Ureter (tissue), 1 donor: ENCODE results near the gene ATF7. TPM values are rescaled to one million over a fixed set of nuclear protein-coding genes. Genes with fewer than 3 reads are reported as not detected.

Experiments
- DNase-seq: peaks from one replicate; pipeline ENCODE4 v3.0.0-alpha.2; 2020; ENCODE audit warnings: low spot score
- total RNA-seq: library from RNA; stranded (reverse); gene quantifications from one replicate; pipeline ENCODE4 v1.2.4, GENCODE V29; 2023
- donor health status: DM: yes; HTN: yes; CAD: no.

The ATF7 gene
- total RNA-seq, 1 donor from 2014 or later, result 58.3 TPM

GRCh38 chr12:53500142-53500775 lies 125.9 kb downstream of the ATF7 start:
- DNase-seq, result peak; percentile 81

DNA sequence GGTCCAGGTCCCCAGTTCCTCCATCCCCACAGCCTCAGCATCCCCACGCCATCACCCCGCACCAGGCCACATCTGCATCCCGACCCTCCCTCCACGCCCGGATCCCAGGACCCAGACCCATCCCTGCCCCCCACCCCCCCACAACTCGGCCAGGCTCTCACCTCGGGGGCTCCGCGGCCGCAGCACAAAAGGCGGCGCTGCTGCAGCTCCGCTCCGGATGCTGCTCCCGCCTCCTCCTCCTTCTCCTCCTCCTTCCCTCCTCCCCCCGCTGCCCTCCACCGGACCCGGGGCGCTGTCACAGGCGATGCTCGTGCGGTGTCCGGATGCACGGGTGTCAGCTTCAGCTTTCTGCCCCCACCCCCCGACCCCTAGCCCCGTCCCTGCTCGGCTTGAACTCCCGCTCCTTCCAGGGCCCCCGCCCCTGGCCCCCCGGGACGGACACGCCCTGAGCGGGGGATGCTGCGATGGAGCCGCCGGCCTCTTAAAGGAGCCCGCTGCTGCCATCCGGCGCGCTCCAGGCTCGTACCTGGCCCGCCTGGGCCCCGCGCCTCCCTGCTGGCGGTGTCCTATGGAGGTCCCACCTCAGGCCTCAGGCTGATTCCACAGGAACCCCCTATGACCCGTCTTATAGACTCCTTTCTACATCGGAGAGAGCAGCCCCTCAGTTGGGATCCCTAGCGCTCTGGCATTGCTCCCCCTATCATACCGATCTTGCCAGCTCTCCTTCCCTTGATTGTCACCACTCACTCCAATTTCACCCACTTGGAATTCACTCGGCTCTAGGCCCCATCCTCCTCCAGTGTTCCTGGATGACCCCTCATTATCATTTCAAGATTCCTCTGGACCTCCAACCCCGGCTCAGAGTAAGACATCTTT lies 126.7 kb downstream of the ATF7 start, which contains the start of gene MAP3K12:
TSS of gene MAP3K12 (minus strand) at position 193 of the 876 bp plus-strand sequence. CDS start 12,067 bp downstream, outside the sequence.
- DNase-seq, result peak; percentile 84

DNA sequence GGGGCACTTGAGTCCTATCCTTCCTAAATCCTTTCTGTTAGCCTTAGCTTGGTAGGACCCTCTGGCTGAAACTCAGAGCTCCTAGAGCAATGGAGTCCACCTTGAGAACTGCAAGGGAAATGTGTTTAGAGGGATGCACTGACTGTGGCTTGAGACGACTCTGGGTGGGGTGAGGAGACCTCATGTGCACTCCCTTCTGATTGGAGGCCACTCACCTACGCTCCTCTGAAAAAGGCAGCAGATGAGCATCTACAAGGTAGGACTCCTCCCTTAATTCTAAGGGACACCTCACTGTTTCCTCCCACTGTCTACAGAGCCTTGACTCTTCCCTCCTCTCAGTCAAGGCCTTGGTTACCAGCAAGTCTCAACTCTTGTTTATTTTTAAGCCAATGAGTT lies 127.9 kb downstream of the ATF7 start:
- DNase-seq, result no peak

DNA sequence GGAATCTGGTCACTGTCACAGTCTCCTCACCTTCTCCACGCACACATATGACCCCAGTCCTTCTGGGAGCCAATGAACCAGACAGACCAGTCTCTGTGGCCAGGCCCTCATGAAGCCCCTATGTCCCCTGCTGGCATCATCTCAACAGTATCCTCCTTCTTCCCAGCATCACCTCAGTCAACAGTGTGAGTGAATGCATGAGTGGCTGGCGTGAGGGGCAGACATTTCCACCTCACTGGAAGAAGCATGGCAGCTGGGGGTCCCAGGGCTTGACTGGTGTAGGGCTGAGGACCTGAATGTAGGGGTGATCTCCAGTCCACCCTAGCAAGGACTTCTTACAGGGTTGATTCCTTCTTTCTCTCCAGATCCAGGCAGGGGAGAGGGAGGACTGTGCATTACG lies 128.7 kb downstream of the ATF7 start:
- DNase-seq, result no peak

DNA sequence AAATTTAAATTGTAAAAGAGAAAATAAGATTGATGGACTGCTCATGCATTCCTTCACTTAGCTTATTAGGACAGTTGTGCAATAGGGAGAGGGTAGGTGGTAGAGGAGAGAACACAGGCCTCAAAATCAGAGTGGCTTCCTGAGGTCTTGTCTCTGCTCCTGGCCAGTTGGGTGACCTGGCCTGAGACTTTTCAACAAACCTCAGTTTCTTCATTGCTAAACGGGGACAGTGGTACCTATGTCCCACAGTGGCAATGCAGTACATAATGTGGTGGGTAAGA lies 129.5 kb downstream of the ATF7 start:
- DNase-seq, result no peak

GRCh38 chr12:53495903-53496751 lies 130.1 kb downstream of the ATF7 start:
- DNase-seq, result no peak

DNA sequence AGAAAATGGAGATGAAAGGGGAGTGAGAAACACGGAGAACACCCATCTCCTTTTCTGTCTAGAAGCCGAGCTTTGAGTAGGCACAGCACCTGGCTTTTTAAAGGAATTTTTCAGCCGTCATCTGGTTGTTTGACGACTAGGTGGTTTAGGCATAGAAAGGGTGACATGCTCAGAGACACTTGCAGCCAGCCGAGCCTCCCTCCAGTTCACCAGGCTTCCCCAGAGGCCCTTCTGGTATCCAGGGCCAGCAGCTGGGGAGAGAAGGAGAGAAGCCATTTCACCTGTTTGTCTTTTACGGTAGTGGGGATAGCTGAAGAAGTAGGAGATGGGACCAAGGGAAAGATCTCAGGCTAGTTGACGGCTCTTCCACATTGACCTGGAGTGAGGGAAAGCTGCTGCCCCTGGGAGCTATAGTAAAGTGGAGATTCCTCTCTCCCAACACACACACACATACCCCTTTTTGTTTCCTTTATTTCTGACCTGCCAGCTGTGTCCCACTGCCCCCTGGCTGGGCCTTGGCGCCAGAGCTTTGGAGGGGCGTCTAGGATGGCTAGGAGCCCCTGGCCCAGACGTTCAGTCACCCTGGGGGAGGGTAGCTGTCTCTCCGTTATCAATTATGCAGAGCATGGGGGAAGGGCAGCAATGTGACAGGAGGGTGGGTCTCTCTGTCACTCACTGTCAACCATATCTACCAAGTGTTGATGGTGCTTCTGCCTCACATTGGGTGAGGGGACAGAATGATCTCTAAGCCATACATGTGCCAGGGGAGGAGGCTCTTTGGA lies 132.4 kb downstream of the ATF7 start:
- DNase-seq, result no peak

- peak; percentile 95 for DNase-seq
Observed at GRCh38 chr12:53492830-53493609, 133.2 kb downstream of the ATF7 start.

- no peak for DNase-seq
Observed at GRCh38 chr12:53492188-53492587, 134.0 kb downstream of the ATF7 start.

DNA sequence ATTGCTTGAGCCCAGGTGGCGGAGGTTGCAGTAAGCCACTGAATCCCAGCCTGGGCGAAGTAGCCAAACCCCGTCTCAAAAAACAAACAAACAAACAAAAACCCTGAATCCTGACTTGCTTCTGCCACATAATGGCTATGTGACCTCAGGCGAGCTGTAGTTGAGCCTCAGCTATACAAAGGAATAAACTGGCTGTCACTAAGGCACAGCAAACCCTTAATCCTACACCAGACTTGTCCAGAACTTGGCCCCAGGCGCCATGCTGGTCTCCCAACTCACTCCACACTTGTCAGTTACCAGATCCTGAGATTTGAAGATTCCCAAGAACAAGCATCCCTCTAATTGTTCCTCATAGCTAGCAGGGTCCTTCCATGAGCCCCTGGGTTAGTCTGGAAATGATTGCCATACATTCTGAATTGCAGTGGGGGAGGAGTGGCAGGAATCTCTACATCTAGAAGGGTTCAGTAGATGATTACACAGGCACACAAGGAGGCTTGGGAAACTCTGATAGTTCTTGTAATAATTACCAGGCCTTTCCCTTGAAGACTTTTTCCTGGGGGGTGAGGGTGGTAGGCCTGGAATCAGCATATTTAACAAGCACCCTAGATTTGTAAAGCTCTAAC lies 136.8 kb downstream of the ATF7 start:
- DNase-seq, result no peak

DNA sequence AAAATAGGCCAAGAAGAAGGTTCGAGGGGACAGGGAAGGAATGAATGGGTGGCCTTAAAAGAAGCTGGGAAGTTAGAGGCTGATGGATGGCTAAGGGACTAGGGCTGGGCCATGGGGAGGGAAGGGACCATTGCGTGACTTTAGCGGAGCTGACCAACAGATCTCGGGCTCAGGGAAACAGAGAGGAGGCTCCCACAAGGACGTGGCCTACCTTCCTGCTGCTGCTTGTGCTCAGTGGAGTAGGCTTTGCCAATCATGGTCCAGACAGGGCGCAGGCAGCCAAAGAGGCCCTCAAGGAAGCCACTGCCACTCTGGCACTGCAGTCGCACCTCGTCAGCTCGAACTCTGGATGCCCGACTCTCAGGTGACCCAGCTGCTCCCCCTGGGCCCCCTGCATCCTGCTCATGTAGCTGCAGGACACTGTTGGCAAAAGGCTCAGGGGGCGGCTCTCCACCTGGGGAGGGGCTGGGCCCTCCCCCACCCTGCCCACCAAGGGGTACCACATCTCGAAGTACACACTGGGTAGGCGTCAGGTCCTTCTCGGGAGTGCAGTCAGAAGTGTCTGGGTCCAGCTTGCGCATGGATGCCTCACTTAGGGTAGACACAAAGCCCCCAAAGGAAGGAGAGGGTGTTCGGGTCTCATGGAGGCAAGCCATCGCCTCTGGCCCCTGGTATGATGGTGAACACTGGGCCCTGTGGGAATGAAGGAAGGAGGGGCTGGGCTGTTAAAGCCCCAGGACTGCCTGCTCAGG lies 139.3 kb downstream of the ATF7 start:
- DNase-seq, result no peak

DNA sequence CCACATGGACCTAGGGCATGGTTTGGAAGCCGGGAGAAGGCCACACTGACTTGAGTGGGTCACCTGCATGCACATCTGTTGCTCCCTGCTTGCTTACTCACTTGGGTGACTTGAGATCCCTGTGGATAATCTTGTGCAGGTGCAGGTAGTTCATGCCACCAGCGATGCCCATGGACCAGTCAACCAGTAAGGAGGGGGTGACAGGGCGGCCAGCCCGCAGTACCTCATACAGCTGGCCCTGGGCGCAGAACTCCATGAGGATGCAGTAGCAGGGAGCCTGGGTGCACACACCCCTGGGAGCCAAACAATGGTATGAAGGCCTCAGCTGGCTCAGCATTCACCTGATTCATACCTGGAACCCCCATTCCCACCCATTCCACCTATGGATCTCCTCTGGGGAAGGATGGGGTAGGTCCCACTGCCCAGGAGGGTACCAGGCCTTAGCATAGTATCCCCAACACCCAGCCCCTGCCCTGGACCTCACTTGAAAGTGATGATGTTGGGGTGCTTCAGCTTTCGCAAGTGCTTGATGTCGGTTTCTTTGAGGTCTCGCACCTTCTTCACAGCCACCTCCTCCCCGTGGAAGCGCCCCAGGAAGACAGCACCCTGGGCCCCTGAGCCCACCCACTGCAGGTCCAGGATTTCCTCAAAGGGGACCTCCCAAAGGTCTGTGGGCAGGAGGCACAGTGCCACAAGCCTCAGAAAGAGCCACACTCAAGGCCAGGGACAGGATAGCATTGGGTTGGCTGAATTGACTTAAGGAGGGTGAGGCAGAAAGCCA lies 140.0 kb downstream of the ATF7 start:
- DNase-seq, result no peak

DNA sequence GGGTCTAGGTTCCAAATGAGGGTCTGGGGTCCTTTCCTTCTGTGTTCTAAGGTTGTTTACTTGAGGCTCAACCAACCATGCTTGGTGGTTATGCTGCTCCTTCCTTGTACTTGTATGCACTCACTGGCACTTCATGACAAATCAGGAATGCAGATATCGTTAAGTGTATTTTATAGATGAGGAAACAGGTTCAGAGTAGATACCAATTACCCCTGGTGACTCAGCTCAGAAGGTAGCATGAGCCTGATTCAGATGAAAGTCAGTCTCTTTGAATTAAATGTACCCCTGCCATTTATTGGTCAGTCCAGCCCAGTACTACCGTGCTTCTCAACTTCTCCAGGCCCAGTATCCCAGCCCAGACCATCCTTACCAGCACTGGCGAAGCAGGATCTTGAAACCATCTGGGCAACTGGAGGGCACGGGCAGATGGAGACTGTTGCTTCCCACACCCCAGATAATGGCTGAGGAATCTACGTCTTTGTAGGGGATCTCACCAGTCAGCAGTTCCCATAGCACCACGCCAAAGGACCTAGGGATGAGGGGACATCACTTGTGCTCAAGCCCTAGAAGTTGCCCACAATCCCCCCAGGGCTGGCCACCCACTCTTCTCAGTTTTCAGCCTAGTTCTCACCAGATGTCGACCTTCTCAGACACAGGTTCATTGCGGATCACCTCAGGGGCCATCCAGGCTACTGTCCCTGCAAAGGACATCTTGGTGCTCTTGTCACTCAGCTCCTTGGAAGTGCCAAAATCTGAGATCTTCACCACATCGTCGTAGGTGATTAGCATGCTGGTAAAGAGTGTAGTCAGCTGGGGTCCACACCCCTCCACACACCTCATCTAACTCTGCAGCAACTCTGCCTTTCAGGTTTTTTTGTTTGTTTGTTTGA lies 141.3 kb downstream of the ATF7 start:
- no peak for DNase-seq

- DNase-seq, result no peak
Observed at GRCh38 chr12:53483979-53484377, 142.2 kb downstream of the ATF7 start.

- DNase-seq, result no peak
Observed at GRCh38 chr12:53483225-53483978, 142.8 kb downstream of the ATF7 start.

- DNase-seq, result no peak
Observed at GRCh38 chr12:53482626-53483168, 143.5 kb downstream of the ATF7 start.
